HG02588 (cell line): Measurements from ENCODE around the gene CLCC1.
"Not testable (repeated sequence)": the region's sequence is repeated elsewhere in the genome, so short reads cannot be mapped to it uniquely, and the experiment has no call there.

Source experiments
- ATAC-seq: cut with Tn5 transposase; IDR thresholded peaks from one replicate; pipeline ENCODE4 v1.9.1; 2021; ENCODE audit warnings: mild to moderate bottlenecking, moderate library complexity; ENCODE audit not compliant: unreplicated experiment

Gene CLCC1, protein sequence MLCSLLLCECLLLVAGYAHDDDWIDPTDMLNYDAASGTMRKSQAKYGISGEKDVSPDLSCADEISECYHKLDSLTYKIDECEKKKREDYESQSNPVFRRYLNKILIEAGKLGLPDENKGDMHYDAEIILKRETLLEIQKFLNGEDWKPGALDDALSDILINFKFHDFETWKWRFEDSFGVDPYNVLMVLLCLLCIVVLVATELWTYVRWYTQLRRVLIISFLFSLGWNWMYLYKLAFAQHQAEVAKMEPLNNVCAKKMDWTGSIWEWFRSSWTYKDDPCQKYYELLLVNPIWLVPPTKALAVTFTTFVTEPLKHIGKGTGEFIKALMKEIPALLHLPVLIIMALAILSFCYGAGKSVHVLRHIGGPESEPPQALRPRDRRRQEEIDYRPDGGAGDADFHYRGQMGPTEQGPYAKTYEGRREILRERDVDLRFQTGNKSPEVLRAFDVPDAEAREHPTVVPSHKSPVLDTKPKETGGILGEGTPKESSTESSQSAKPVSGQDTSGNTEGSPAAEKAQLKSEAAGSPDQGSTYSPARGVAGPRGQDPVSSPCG

DNA sequence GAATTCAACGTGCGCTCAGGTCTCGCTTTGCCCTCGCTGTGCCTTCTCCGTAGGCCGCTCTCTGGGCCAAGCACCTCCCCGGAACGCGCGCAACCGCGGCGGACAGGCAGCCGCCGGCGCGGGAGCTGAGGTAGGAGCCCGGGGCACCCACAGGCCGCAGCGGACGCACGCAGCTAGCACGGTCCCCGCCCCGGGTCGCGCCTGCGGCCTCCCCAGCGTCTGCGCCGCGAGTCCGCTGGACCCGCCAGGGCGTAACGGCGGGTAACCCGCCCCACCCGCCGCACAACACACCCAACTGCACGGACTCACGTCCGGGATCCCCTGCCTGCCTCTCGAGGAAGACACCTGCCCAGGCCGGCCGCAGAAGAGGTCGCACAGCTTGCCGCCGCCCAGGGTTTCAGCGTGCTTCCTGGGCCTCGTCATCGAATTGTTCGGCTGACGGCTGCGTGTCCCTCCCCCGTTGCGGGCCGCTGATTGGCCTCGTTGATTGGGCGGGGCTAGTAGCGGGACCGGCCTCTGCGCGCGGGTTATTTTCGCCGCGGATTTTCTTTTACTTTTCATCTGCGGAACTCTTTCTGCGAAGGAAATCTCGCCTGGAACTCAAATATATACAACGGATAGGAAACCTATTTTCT lies at the start of gene CLCC1:
Gene CLCC1, minus strand, starts transcription at position 433 of the 635 bp plus-strand sequence. CDS start 13,047 bp downstream, outside the sequence.
- peak; percentile 91 for ATAC-seq

GRCh38 chr1:109011335-109011734 lies 48.1 kb upstream of the CLCC1 start:
- ATAC-seq, result no peak

GRCh38 chr1:108996622-108997021 lies 33.3 kb upstream of the CLCC1 start:
- not testable (repeated sequence) for ATAC-seq

DNA sequence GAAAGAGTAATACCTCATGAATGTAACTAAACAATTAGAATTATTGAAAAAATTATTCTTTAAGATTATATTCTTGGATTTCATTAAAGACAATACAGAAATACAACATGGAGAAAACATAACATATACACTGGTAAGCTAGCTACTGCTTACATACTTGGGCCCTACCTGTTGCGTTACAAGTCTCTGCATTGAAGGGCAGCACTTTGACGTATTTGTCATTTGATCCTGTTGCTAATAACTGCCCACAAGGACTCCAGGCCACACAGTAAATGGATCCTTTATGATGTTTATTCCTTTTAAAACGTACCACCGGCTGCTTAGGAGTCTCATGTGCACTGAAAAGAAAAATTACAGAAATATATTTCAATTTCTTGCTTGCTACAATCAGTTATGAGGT lies 19.8 kb upstream of the CLCC1 start:
- ATAC-seq, result no peak

DNA sequence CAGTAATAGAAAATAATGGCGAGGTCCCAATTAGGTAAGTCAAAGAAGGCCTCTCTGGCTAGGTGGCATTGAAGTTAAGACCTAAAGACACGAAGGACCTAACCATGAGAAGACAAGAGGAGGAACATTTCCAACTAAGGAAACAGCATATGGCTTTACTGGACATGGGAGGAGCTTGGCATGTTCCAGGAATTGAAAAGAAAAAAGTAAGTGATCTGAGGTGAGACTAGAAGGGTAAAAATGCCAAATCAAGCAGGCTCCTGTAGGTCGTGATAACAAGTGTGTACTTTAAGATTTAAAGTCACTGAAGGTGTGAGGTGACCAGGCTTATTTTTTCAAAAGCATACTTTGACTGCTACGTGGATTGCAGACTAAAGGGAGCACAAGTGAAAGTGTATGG lies 13.4 kb upstream of the CLCC1 start:
- no peak for ATAC-seq

DNA sequence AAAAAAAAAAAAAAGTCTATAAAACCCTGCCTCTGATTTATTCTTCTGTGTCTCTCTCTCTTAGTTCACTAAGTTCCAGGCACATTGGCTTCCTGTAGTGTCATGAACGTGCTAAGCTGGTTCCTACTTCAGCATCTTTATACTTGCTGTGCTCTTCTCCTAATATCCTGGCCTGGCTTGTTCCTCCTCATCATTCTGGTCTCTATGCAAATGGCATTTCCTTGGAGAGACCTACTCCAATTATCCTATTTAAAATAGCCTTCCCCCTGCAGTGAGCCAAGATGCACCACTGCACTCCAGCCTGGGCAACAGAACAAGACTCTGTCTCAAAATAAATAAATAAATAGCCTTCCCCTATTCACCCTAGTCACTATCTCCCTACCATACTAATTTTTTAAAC lies 9.7 kb upstream of the CLCC1 start:
- no peak for ATAC-seq

GRCh38 chr1:108969346-108969745 lies 6.1 kb upstream of the CLCC1 start:
- no peak for ATAC-seq

DNA sequence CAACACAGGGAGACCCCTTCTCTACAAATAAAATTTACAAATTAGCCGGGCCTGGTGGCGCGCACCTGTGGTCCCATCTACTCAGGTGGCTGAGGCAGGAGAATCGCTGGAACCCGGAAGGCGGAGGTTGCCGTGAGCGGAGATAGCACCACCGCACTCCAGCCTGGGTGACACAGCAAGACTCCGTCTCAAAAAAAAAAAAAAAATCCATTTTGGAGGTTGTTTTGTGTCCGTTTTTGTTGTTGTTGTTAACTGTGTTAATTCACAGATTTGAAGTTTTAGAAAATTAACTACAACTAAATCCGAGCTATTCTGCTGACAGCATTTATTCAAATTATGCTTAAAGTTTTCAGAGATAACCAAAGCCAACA lies 618 bp downstream of the CLCC1 start:
- no peak for ATAC-seq

GRCh38 chr1:108961752-108962486 lies 1.4 kb downstream of the CLCC1 start:
- no peak for ATAC-seq

- ATAC-seq, result no peak
Measured at GRCh38 chr1:108961198-108961597, 2.1 kb downstream of the CLCC1 start.

DNA sequence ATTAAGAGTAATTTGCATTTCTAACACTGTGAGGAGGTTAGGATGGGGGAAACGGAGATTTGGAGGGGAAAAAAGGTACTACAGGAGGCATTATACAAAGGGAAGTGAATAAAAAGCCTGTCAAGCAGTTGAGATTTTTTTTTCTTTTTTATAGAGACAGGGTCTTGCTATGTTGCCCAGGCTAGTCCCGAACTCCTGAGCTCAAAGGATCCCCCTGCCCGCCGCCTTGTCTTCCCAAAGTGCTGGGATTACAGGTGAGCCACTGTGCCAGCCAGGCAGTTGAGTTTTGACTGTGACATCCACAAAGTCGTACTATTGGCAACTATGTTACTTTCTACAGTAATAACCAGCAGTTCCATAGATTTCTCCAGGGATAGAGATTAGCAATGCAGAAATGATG lies 2.6 kb downstream of the CLCC1 start:
- ATAC-seq, result no peak

DNA sequence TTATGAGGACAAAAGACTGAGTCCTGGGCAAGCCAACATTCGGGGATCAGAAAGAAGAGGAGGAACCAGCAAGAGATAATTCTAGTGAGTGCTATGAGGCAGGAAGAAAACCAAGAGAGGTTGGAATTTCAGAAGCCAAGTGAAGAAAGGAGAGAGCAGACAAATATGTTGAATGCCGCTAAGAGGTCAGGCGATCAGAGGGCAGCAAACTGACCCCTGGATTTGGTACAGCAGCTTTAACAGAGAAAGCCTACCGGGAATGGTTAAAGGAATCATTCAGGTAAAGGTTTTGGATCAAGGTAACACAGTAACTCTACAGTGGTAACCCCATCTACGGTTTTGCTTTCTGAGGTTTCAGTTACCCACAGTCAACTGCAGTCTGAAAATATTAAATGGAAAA lies 5.4 kb downstream of the CLCC1 start:
- no peak for ATAC-seq

DNA sequence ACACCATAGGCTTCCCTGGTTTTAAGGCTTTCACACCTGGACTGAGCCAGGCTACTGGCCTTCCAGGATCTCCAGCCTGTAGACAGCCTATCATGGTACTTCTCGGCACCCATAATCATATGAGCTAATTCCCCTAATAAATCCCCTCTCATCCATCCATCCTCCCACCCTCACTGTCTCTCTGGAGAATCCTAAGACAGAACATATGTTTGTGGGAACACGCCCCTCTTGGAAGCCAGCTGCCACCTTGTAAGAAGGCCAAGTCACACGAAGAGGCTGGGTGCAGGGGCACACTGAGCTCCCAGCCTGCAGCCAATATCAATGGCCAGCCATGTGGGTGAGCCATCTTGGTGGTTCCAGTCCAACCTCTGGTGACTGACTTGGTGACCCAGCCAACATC lies 7.4 kb downstream of the CLCC1 start:
- no peak for ATAC-seq

DNA sequence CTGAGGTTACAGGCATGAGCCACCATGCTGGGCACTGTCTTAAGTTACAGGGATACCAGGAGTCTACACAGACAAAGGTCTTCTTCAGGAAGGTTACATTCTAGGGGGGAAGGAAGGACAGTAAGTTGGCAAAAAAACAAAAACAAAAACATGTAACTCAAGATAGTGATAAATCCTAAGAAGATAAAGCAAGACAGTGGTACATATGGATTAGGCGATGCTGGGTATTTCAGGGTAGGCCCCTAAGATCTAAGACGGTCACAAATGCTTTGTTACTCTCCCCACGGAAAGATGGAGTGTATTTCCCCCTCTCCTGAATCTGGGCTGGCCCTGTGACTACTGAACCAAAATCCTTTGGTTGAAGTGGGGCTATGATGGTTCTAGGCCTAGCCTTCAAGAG lies 8.2 kb downstream of the CLCC1 start:
- ATAC-seq, result no peak

GRCh38 chr1:108953452-108953851 lies 9.8 kb downstream of the CLCC1 start:
- ATAC-seq, result no peak

DNA sequence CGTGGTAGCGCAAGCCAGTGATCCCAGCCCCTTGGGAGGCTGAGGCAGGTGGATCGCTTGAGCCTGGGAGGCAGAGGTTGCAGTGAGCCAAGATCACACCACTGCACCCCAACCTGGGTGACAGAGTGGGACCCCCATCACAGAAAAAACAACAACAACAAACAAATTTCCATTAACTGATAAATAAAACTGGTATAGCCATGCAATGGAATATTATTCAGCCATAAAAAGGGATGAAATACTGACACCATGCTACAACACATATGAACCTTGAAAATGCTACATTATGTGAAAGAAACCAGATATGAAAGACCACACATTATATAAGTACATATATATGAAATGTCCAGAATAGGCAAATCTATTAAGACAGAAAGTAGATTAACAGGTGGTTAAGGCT lies 12.0 kb downstream of the CLCC1 start:
- no peak for ATAC-seq

DNA sequence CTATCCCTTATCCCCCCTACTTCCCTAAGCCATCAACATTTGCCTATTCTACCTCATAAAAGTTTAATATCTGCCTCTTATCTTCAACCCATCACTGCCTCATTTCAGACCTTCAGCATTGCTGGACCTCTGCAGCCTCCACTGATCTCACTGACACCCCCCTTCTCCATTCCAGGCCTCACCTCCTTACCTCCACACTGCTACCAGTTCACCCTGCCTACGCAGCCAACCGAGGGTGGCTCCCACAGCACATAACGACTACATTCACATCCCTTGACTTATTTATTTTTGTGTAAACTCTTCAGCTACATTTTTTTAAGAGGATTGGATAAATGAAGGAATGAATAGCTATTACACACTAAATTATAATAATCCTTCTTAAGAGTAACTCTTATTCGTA lies 14.2 kb downstream of the CLCC1 start:
- no peak for ATAC-seq

- no peak for ATAC-seq
Measured at GRCh38 chr1:108947871-108948525, 15.3 kb downstream of the CLCC1 start.

- ATAC-seq, result no peak
Measured at GRCh38 chr1:108936170-108936569, 27.1 kb downstream of the CLCC1 start.

DNA sequence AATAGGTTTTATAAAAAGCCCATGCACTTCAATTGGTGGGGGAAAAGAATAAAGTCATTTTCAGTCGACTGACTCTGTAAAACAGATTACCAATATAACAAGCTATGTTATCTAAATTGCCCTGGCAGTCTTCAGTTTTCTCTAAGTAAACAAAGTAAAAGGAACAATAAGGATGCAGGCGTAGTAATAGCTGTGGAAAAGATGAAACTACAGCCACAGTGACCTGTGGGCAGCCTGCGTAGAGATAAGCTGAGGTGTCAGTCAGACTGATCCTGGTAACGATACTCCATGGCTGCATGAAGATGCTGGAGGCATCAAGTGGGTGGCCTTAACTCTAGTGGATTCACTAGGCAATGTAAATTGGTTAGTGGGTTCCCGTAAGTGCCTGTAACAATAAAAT lies 29.3 kb downstream of the CLCC1 start:
- no peak for ATAC-seq

DNA sequence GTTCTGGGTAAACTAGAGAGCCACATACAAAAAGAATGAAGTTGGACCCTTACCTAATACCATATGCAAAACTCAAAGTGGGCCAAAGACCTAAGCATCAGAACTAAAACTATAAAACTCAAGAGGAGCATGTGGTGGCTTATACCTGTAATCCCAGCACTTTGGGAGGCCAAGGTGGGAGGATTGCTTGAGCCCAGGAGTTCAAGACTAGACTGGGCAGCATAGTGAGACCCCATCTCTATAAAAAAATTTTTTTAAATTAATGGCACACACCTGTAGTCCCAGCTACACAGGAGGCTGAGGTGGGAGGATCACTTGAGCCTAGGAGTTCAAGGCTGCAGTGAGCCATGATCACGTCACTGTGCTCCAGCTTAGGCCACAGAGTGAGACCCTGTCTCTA lies 35.7 kb downstream of the CLCC1 start:
- ATAC-seq, result not testable (repeated sequence)
